AML-193 (cell line): Measurements from ENCODE around the gene APPBP2.
"Not testable (repeated sequence)": the region's sequence is repeated elsewhere in the genome, so short reads cannot be mapped to it uniquely, and the experiment has no call there.

ENCODE experiments used
- DNase-seq, 2 experiments: peaks; one replicate each; lab custom pipeline; 2025; lab: John Stamatoyannopoulos, UW

Gene APPBP2

GRCh38 chr17:60433021-60433997 lies 92.7 kb downstream of the APPBP2 start:
- DNase-seq: not testable (repeated sequence)

GRCh38 chr17:60430561-60430960 lies 95.5 kb downstream of the APPBP2 start:
- DNase-seq: not testable (repeated sequence)

GRCh38 chr17:60428491-60428890 lies 97.6 kb downstream of the APPBP2 start:
- DNase-seq: not testable (repeated sequence)

GRCh38 chr17:60426596-60426995 lies 99.4 kb downstream of the APPBP2 start:
- DNase-seq: no peak

GRCh38 chr17:60425626-60426025 lies 100.4 kb downstream of the APPBP2 start:
- DNase-seq: no peak

GRCh38 chr17:60423865-60424264 lies 102.2 kb downstream of the APPBP2 start:
- no peak for DNase-seq

- DNase-seq: no peak
Measured at GRCh38 chr17:60422162-60422665, 103.8 kb downstream of the APPBP2 start, which contains the start of gene CHCT1. Gene CHCT1, plus strand, starts transcription at chr17:60422489. Its CDS starts 104 bp downstream, at chr17:60422593.

GRCh38 chr17:60421273-60422161 lies 104.5 kb downstream of the APPBP2 start:
- peak; percentile 80 to 82 for DNase-seq

- not testable (repeated sequence) for DNase-seq
Measured at GRCh38 chr17:60419875-60420274, 106.2 kb downstream of the APPBP2 start.

GRCh38 chr17:60419003-60419402 lies 107.0 kb downstream of the APPBP2 start:
- DNase-seq: not testable (repeated sequence)

GRCh38 chr17:60416368-60416925 lies 109.6 kb downstream of the APPBP2 start:
- no peak for DNase-seq

- no peak for DNase-seq
Measured at GRCh38 chr17:60415146-60415545, 110.9 kb downstream of the APPBP2 start.

GRCh38 chr17:60412701-60413100 lies 113.3 kb downstream of the APPBP2 start:
- DNase-seq: no peak

- DNase-seq: no peak
Measured at GRCh38 chr17:60410001-60410400, 116.0 kb downstream of the APPBP2 start.

- no peak for DNase-seq
Measured at GRCh38 chr17:60406887-60407286, 119.2 kb downstream of the APPBP2 start.

- DNase-seq: no peak
Measured at GRCh38 chr17:60403962-60404361, 122.1 kb downstream of the APPBP2 start.

- DNase-seq: no peak
Measured at GRCh38 chr17:60403523-60403810, 122.6 kb downstream of the APPBP2 start.

GRCh38 chr17:60401819-60402218 lies 124.2 kb downstream of the APPBP2 start:
- DNase-seq: no peak

GRCh38 chr17:60398227-60398959 lies 127.6 kb downstream of the APPBP2 start:
- peak; percentile 99 for DNase-seq

- DNase-seq: no peak
Measured at GRCh38 chr17:60396412-60396811, 129.6 kb downstream of the APPBP2 start.

- peak; percentile 86 to 88 for DNase-seq
Measured at GRCh38 chr17:60395508-60396065, 130.5 kb downstream of the APPBP2 start.
